Kidney tubule cell (primary cell): ENCODE data around the gene ZNF197.
"Not testable (repeated sequence)": the region's sequence is repeated elsewhere in the genome, so short reads cannot be mapped to it uniquely, and the experiment has no call there.

Source experiments
- DNase-seq: peaks from one replicate; pipeline ENCODE4 v3.0.0-alpha.2; 2018; ENCODE audit warnings: low spot score

The ZNF197 gene

DNA sequence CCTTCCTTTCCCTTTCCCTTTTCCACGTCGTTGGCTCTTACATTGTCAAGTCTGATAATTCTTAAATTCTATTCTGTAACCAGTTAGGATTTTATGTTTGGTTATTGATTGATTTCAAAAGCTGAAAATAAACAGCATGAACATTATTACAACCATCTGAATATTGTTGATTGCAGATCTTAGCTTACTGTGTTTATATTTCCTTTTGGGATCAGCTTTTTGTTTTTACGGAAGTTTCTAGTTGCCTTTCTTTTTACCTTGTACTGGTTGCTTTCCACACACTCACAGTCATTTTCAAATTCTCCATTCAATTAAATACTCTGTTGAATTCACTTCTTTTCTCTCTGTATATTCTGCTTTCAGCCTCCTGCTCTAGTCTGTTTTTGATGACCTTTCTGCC lies 40.3 kb downstream of the ZNF197 start:
- DNase-seq, result no peak

- no peak for DNase-seq
These were observed 41.5 kb downstream of the ZNF197 start for GRCh38 chr3:44666346-44666745.

- DNase-seq, result no peak
These were observed 44.9 kb downstream of the ZNF197 start for GRCh38 chr3:44669760-44670159.

GRCh38 chr3:44673466-44673865 lies 48.6 kb downstream of the ZNF197 start:
- DNase-seq, result not testable (repeated sequence)

DNA sequence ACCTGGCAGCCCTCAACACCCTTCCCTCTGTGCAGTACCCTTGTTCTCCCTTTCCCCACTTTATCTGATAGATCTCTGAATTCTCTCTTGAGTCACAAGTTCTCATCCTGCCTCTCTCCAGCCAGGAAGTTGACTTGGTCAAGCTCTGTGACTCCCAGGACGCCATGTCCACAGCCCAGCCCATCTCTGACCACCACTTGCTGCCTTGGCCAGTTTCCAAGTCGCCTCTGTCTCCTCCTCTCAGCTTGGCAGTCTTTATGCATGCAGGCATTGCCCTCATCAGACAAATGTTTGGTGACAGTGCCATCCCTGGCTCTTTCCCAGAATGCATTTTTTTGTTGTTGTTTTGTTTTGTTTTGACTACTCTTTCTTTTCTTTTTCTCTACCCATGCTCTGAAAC lies 49.4 kb downstream of the ZNF197 start:
- peak; percentile 17 for DNase-seq

DNA sequence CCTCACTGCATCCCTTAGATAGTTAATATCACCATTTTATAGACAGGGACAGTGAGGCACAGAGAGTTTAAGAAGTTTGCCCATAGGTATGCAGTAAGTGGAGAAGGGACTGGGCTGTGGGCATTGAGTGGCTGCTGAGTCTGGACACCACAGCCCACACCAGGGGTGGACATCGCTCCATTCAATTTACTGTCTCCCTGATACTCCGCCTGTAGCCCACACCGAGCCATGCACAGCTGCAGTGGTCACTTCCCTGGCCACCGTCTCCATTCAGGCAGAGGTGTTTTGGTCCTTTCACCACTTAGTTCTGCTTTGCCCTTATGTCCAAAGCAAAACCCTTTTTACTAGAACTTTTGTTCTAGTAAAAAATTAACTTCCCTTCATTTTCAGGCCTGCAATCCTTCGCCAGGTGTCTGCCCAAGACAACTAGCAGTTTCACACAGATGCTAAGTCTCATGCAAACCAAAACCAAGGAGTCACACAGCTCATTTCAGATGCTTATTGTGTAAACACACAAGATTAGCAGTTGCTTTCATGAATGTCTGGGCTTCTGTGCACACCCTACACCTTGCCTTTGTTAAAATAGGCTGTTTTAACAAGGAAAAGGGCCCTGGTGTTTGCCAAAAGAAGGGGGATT lies 53.8 kb downstream of the ZNF197 start:
- DNase-seq, result no peak

GRCh38 chr3:44680921-44681455 lies 56.2 kb downstream of the ZNF197 start:
- DNase-seq, result peak; percentile 89

DNA sequence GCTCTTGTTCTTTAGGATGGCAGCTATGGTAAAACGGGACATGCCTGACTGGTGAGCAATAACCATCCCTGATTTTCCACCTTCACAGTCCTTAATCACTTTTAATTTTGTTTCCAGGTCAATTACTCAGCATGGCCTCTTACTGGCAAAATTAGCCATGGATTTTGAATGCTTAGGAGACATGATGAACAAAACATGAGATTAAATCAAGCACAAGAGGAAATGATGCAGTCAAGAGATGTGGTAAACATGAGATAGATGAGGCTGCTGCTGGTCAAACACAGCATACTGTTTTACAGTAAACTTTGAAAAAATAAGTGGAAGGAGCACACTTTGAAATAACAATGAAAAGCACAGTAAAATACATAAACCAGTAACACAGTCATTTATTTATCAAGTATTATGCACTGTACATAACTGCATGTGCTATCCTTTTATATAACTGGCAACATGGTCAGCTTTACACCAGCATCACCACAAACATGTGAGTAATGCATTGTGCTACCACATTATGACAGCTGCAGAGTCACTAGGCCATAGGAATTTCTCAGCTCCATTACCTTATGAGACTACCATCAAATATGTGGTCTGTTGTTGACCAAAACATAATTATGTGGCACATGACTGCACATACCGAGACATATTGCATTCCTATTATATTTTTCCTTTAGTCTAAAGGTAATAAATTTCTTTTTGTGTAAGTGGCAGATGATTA lies 57.5 kb downstream of the ZNF197 start:
- DNase-seq, result peak; percentile 86

DNA sequence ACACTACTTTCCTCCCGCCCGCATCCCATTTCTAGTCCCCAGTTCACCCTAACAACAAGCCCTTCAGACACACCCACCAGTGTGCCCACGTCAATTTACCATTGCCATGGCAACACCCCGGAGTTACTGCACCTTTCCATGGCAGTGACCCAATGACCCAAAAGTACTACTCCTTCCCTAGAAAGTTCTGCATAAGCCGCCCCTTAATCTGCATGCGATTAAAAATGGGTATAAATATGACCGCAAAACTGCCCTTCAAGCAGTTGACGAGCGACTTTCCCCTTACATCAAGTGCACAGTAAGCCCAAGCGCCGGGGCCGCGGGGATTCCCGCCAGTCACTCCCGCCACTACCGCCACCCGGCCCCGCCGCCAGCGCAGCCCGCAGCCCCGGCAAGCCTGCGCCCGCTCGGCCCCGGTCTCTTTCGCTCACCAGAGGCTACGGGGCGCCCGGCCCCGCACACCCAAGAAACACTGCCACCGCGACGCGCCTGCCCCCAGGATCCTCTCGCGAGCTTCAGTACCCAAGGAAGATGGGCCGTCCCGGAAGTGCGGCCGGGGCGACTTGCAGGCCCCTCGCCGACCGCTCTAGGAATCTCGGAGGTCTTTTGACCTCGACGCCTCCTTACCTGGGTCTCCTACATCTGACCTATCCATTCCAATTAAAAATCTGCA lies 60.4 kb downstream of the ZNF197 start:
- DNase-seq, result peak; percentile 83

DNA sequence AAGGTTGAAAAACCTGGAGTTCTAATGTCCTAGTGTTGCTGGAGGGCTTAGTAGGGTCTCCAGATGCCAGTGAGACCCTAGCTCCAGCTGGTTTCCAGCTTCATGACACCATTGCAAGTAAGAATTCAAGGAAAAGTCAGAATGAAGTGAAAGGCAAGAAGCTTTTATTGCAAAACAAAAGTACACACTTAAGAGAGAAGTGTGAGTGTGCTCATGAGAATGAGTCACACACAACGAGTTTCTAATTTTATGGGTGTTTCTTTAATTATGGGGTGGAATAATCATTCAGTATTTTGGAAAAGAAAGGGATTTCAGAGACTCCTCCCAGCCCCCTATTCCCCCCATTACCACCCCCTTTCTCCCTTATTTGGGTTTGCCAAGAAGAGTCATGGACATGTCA lies 63.1 kb downstream of the ZNF197 start:
- DNase-seq, result no peak
